Limb (tissue), 2 donors: Measurements from ENCODE around the gene EIF2A.
"Not testable (repeated sequence)": the region's sequence is repeated elsewhere in the genome, so short reads cannot be mapped to it uniquely, and the experiment has no call there.

ENCODE experiments used
- DNase-seq, 2 donors: peaks; one replicate each; pipeline ENCODE4 v3.0.0-alpha.2; 2016; ENCODE audit errors: extremely low spot score in 2 of 2

The EIF2A gene

DNA sequence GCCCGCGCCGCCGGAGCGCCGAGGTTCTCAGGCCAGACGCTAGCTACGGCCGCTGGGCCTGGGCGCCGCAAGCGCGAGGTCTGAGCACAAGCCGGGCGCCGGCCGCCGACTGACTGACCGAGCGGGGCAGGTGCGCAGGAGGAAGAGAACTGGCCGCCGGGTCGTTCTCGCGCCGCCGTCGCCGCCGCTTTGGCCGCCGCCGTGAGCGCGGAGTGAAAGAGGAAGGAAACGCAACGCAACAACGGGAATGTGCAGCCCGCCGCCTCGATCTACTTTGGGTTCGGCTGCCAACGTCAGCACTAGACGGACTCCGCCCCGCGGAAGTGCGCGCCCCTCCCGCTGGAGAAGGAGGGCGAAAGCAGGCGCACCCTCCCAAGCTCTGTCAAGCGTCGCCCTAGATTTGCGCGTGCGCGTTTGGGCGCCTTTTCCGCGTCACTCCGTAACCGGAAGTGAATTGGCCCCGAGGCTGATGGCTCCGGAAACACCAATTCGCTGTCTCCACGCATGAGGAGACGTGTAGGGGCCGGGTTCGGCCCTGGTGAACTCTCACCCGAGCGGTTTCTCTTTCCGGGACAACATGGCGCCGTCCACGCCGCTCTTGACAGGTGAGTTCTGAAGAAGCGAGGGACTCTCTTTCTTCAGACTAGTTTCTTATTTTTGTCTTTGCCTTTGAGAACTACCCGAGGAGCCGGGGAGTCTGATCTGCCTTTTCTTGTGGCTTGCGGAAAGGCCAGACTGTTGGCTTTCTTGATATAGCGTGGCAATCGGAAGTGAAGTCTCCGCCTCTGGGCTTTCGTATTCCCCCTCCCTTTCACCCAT is at the start of gene EIF2A, which contains the start of gene SERP1:
Gene EIF2A, plus strand, starts transcription at position 562 of the 819 bp plus-strand sequence. Its CDS starts 16 bp downstream, at position 578.
Gene SERP1, minus strand, starts transcription at position 271 of the 819 bp plus-strand sequence. CDS start 361 bp downstream, outside the sequence.
- peak; percentile 99 for DNase-seq

DNA sequence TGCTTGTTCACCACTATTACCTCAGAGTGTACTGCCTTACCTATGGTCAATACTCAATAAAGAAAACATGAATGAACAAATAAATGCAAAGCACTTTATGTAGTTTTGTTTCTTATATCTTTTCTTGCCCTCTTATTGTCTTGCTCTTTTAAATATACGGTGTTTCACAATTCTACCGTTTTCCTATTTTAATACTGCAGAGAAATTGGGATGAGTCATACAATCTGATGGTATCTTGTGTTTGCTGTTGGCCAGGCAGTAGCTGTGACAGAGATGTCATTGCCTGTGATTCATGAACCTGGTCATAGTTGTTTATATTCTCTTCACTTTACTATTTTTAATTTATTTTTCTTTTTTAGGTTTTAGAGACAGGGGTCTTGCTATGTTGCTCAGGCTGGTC is 48.6 kb upstream of the EIF2A start:
- DNase-seq, result no peak

GRCh38 chr3:150500960-150501359 is 45.6 kb upstream of the EIF2A start:
- DNase-seq, result not testable (repeated sequence)

GRCh38 chr3:150503402-150504099 is 43.0 kb upstream of the EIF2A start:
- DNase-seq, result no peak

- DNase-seq, result no peak
Measured at GRCh38 chr3:150504483-150504882, 42.1 kb upstream of the EIF2A start.

GRCh38 chr3:150508401-150508800 is 38.2 kb upstream of the EIF2A start:
- DNase-seq, result no peak

- DNase-seq, result no peak
Measured at GRCh38 chr3:150509780-150510179, 36.8 kb upstream of the EIF2A start.

- no peak for DNase-seq
Measured at GRCh38 chr3:150511122-150511821, 35.3 kb upstream of the EIF2A start.

DNA sequence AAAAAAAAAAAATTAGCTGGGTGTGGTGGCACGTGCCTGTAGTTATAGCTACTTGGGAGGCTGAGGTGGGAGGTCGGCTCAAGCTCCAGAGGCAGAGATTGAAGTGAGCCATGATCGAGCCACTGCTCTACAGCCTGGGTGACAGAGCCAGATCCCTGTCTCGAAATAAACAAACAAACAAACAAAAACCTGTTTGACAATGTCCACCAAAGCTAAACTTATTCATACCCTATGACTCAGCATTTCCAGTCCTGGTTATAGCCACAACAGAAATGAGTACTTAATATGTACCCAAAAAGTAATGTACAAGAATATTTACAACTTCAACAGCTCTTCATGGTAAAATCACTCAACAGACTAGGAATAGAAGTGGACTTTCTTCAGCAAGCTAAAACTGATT is 31.4 kb upstream of the EIF2A start:
- no peak for DNase-seq

DNA sequence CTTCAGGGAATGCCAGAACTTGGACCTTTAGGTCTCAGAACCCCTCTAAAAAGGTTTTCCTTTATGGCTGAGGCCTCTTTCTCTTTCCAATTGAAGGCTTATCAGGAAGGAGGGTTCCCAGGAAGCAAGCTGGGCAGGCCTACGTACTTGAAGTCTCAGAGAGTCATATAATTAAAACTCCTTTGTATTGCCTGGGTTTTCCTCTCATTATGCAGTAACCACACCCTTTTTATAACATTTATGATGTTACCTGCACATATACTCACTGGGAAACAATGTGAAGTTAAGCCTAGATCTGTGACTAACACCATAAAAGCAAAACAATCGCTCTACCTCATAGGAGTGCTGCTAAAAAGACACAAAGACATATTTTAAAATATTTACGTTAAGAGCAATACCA is 27.6 kb upstream of the EIF2A start:
- no peak for DNase-seq

DNA sequence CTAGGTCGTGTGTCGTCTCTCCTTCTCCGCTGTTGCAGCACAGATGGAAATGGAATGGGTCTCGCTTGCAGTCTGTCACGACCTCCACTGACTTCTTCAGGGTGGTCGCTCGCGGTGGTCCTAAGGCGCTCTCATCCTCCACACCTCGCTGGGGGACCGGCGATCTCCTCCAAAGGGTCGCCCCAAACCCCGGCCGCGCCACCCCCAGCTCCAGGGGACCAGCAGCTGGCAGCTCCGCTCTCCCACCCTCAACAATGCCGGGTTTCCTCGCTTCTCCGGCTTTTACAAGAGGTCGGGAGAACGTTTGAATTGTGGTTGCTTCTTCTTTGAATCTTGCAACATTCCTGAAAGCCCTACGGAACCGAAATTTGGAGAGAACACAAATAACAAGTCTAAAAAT is 26.2 kb upstream of the EIF2A start:
- no peak for DNase-seq

GRCh38 chr3:150521463-150521862 is 25.1 kb upstream of the EIF2A start:
- DNase-seq, result peak in 1 of 2 donors; percentile 25

GRCh38 chr3:150523538-150523937 is 23.0 kb upstream of the EIF2A start:
- DNase-seq, result no peak

DNA sequence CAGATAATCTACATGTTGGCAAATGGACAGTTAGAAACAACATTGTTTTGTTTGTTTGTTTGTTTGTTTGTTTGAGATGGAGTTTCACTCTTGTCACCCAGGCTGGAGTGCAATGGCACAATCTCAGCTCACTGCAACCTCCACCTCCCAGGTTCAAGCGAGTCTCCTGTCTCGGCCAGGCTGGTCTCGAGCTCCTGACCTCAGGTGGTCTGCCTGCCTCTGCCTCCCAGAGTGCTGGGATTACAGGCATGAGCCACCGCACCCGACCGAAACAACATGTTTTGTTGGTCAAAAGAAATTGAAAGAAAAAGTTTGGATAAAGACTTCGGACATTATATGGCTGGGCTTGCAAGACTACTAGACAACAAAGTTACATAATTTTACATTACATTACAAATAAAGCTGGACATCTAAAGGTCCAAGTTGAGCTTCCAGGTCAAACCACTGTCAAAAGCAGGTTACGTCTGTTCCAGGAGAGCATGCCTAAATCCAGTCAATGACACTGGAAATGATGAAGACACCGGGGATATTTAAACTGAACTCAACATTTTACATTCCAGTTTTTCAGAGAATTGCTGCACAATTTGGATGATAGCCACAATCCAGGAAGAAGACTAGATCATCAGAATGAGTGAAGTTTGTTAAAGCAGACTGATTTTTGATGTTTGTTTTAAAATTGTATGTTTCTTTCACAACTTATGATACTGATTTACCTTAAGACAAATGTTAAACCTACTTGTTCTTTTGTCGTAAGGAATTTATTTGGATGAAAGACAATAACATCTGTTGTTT is 18.9 kb upstream of the EIF2A start:
- DNase-seq, result peak in 1 of 2 donors; percentile 8

- peak in 1 of 2 donors; percentile 44 for DNase-seq
Measured at GRCh38 chr3:150528354-150528797, 18.2 kb upstream of the EIF2A start.

DNA sequence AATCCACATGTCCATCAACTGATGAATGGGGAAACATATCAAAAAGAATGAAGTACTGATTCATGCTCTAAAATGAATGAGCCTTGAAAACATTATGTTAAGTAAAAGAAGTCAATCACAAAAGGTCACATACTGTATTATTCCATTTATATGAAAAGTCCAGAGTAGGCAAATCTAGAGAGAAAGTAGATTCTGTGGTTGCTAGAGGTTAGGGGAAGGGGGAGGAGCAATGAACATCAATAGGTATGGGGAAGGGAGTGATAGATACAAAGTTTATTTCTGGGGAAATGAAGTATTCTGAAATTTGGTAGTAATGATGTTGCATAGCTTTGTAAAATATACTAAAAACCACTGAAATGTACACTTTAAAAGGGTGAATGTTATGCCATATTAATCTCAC is 14.8 kb upstream of the EIF2A start:
- no peak for DNase-seq

GRCh38 chr3:150535204-150535603 is 11.4 kb upstream of the EIF2A start:
- DNase-seq, result no peak

- no peak for DNase-seq
Measured at GRCh38 chr3:150538324-150539208, 8.0 kb upstream of the EIF2A start.

GRCh38 chr3:150540297-150540696 is 6.3 kb upstream of the EIF2A start:
- no peak for DNase-seq

DNA sequence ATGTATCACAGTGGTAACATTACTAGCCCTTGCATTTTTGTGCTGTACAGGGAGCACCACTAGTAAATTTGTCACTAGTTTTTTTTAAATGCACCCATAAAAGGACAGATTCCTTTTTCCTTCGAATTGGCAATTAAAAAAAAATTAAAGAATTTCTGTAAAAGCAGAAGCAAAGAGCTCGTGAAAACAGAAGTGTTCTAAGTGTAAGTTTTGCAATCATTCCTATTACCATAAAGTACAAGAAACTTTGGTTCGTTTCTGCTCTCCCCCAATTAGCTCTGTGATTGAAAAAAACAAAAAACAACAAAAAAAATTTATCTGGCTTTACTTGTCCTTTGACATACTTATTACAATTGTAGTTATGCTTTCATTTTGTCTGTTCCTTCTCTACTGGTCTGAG is 5.6 kb upstream of the EIF2A start:
- no peak for DNase-seq
